ENCODE results near the gene CROCC2. TPM values are rescaled to one million over a fixed set of nuclear protein-coding genes. Genes with fewer than 3 reads are reported as not detected.

CROCC2 gene
- total and polyA plus RNA-seq, 2 experiments from 2014 or later = not detected

DNA sequence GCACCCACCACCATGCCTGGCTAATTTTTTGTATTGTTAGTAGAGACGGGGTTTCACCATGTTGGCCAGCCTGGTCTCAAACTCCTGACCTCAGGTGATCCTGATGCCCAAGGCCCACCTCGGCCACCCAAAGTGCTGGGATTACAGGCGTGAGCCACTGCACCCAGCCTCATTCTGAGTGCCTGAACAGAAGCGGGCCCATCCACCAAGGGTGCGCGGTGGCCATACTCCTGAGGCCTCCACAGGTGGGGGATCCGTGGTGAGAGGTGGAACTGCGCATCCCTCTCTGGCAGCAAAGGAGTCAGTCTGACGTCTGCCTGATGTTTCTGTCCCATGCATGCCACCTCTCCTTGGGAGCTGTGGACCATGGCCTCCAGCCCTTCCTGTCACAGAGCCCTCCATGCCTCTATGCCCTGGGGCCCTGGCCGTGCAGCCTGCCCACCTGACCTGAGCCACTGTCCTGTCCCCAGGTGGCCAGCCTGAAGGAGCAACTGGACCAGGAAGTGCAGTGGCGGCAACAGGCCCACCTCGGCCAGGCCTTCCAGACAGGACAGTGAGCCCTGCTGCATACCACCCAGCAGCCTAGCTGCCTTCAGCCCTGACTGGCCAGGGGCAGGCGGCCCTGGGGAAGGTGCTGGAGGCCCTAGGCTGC is 84.7 kb downstream of the CROCC2 start:
- DNase-seq (ENCODE audit: low read depth in 1 of 2, low spot score in 1 of 2) = no peak
- H3K9me3 ChIP-seq (ENCODE audit: low read depth) = no peaks in the 10 kb centered on the region
- no peak overlapping the region for H3K27ac ChIP-seq
- H3K27me3 ChIP-seq = no peaks in the 10 kb centered on the region
- no peaks in the 10 kb centered on the region for H3K36me3 ChIP-seq
- H3K4me1 ChIP-seq (ENCODE audit: low read depth) = no peaks in the 10 kb centered on the region
- H3K4me3 ChIP-seq = no peak overlapping the region
- TF ChIP-seq, protein P1, sequence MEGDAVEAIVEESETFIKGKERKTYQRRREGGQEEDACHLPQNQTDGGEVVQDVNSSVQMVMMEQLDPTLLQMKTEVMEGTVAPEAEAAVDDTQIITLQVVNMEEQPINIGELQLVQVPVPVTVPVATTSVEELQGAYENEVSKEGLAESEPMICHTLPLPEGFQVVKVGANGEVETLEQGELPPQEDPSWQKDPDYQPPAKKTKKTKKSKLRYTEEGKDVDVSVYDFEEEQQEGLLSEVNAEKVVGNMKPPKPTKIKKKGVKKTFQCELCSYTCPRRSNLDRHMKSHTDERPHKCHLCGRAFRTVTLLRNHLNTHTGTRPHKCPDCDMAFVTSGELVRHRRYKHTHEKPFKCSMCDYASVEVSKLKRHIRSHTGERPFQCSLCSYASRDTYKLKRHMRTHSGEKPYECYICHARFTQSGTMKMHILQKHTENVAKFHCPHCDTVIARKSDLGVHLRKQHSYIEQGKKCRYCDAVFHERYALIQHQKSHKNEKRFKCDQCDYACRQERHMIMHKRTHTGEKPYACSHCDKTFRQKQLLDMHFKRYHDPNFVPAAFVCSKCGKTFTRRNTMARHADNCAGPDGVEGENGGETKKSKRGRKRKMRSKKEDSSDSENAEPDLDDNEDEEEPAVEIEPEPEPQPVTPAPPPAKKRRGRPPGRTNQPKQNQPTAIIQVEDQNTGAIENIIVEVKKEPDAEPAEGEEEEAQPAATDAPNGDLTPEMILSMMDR (IDR thresholded peaks at IDR 0.05; ENCODE audit: low read depth, low read length) = no peak

DNA sequence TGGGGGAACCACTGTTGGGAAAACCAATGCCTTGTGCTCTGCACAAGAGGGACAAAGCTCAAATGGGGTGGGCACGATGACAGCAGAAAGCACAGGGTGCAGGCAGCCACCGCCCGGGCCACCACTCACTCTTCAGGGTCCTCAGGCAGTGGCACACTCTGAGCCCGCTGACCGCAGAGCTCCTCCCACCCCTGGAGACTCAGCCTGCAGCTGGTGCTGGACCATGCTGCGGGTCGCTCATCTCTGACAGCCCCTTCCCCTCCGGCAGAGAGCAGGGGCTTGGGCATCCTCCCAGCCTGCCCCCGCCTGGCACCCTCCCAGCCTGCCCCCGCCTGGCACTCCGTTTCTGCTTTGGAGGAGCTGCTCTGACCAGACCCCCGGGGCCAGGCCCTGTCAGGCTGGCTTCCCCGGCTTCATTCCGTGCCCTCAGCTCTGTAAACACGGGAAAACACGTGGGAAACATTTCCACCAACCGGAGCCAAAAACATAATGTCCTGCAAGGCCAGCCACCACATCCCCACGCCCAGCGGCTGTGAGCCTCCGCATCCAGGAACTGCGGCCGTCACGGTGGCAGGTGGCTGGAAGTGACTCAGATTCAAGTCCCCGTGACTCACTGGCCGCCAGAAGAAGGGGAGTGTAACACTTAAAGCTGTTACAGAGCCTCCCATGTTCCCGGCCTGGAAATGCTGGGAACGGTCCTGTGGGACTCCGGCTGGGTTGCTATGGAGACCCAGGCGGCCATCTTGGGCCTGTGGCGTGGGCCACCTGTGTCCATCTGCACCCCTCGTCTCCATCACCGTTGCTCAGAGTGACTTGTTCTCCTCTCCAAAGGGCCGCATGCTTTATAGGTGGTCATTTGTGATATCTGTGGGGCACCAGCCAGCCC is 85.5 kb downstream of the CROCC2 start:
- TF ChIP-seq, protein P1 (IDR thresholded peaks at IDR 0.05; ENCODE audit: low read depth, low read length) = no peak
- H3K36me3 ChIP-seq = no peaks in the 10 kb centered on the region
- DNase-seq (ENCODE audit: low read depth in 1 of 2, low spot score in 1 of 2) = peak in 1 of 2 donors; percentile 88
- no peak overlapping the region for H3K4me3 ChIP-seq
- H3K9me3 ChIP-seq (ENCODE audit: low read depth) = no peaks in the 10 kb centered on the region
- H3K27me3 ChIP-seq = no peaks in the 10 kb centered on the region
- H3K27ac ChIP-seq = no peak overlapping the region
- no peaks in the 10 kb centered on the region for H3K4me1 ChIP-seq (ENCODE audit: low read depth)

DNA sequence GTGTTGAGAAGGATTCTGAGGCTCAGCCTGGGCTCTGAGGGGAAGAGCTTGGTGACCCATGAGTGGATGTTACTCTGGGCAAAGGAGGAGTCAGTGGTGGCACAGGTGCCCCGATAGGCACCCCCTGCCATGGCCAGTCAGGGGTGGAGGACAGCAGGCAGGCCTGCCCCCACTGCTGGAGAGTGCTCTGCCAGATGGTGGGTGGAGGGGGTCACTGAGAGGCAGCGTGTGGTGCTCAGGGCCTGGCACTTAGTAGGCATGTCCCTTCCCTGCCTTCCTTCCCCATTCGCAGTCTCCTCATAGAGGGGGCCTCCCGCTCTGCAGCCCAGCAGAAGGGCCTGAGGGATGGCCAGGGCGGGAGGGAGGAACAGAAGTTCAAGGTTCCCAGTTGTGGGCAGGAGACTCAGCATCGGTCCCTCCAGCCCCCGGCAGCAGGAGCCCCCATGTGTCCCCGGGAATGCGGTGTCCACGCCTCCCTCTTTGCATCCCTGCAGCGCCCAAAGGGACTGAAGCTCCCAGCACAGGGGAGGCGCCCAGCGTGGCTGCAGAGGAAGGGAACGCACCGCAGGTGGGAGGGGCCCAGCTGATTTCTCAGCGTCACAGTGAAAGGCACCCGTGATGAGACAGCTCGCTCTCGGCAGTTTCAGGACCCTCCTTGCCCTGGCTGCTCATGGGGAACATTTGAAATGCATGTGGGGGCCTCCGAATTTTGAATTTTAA is 86.6 kb downstream of the CROCC2 start:
- TF ChIP-seq, protein P1 (IDR thresholded peaks at IDR 0.05; ENCODE audit: low read depth, low read length) = no peak
- H3K27ac ChIP-seq = no peak overlapping the region
- H3K36me3 ChIP-seq = no peaks in the 10 kb centered on the region
- no peaks in the 10 kb centered on the region for H3K9me3 ChIP-seq (ENCODE audit: low read depth)
- H3K4me1 ChIP-seq (ENCODE audit: low read depth) = no peaks in the 10 kb centered on the region
- H3K4me3 ChIP-seq = no peak overlapping the region
- DNase-seq (ENCODE audit: low read depth in 1 of 2, low spot score in 1 of 2) = no peak
- no peaks in the 10 kb centered on the region for H3K27me3 ChIP-seq

DNA sequence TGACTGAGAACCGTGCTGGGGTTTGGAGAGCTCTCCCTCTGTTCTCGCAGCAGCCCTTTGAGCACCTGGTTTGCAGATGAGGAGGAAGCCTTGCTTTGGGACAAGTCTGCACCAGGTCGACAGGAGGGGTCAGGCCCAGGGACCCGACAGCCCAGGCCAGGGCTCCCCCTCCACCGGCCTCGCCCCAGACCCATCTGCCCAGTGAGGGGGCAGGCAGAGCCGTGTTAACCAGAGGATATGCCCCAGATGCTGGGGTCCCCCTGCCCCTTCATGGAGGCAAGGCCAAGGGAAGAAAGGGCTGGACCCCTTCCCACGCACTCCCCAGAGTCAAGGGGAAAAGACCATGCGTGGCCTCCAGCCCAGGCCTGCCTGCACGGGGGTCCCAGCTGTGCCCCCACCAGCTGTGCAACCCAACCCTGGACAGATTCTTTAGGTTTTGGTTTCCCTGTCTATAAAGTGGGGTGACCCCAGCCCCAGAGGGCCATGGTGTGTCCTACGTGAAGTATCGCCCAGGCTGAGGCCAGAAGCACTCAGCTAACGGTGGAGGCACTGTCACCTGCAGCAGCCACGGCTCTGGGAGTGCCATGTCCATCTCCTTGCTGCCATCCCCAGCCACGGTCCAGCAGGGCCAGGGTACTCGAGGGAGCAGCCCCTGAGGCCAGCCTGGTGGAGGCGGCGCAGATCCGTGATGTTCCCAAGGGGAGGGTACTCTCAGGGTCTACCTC is 87.5 kb downstream of the CROCC2 start:
- TF ChIP-seq, protein P1 (IDR thresholded peaks at IDR 0.05; ENCODE audit: low read depth, low read length) = no peak
- H3K27me3 ChIP-seq = no peaks in the 10 kb centered on the region
- H3K9me3 ChIP-seq (ENCODE audit: low read depth) = no peaks in the 10 kb centered on the region
- H3K27ac ChIP-seq = no peak overlapping the region
- no peaks in the 10 kb centered on the region for H3K36me3 ChIP-seq
- no peak overlapping the region for H3K4me3 ChIP-seq
- DNase-seq (ENCODE audit: low read depth in 1 of 2, low spot score in 1 of 2) = no peak
- no peaks in the 10 kb centered on the region for H3K4me1 ChIP-seq (ENCODE audit: low read depth)
